WTC11 (cell line): ENCODE measurements around the gene PTPRC.

Experiments
- ZBTB21 ChIP-seq: sonication (generic); formaldehyde crosslinking; IDR thresholded peaks from 2 replicates; pipeline ENCODE4 v1.8.1; 2023; ENCODE audit warnings: mild to moderate bottlenecking, missing genetic modification reagents, borderline replicate concordance
- TF ChIP-seq, protein P1 (sequence below): fragments of 200-600 bp; IDR thresholded peaks from 2 replicates; pipeline ENCODE4 v1.8.0; 2022; ENCODE audit warnings: antibody characterized with exemption

DNA sequence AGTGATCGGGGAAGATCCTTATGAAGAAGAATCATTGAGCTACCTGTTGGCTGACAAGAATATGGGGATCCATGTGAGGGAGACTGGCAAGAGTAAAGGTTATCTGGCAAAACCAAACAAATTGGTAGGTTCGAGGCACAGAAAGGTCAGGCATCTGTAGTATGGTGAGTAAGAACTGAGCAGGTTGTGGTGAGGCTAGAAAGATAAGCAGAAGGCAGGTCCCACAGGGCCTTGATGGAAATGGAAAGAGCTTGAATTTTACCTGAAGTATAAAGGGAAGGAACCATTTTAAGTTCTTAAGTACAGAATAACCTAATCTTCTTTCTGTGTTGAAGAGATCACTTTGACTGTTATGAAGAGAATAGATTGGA, 11.1 kb downstream of the PTPRC start:
- TF ChIP-seq ZBTB21 (CRISPR knock-in tag) = no peak
- TF ChIP-seq, protein P1, sequence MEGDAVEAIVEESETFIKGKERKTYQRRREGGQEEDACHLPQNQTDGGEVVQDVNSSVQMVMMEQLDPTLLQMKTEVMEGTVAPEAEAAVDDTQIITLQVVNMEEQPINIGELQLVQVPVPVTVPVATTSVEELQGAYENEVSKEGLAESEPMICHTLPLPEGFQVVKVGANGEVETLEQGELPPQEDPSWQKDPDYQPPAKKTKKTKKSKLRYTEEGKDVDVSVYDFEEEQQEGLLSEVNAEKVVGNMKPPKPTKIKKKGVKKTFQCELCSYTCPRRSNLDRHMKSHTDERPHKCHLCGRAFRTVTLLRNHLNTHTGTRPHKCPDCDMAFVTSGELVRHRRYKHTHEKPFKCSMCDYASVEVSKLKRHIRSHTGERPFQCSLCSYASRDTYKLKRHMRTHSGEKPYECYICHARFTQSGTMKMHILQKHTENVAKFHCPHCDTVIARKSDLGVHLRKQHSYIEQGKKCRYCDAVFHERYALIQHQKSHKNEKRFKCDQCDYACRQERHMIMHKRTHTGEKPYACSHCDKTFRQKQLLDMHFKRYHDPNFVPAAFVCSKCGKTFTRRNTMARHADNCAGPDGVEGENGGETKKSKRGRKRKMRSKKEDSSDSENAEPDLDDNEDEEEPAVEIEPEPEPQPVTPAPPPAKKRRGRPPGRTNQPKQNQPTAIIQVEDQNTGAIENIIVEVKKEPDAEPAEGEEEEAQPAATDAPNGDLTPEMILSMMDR = no peak
